ENCODE data around the gene ZNF3.

The ZNF3 gene

DNA sequence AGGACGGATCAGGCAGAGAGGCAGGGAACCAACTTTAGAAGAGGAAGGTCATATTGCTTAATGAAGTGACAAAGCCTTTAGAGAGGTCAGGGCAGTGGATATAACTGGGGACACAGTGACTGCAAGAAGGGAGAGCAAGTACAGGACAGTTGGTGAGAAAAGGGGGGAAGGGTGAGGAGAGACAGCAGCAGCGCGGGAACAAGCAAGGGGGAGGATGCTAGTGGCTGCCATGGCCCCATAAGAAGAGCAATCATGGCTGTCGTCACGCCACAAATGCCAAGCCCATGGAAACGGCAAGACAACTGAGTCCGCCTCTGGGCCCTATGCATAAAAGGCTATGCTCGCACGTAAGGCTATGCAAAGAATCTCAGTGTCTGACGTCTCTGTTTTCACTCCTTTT is 9.1 kb downstream of the ZNF3 start:
- Histone ChIP-seq H3K4me1 (ENCODE audit: low read length) (no peaks in the 10 kb centered on the region), H3K4me2 (ENCODE audit: low read length) (no peak overlapping the region), H3K4me3 (ENCODE audit: low read length) (no peak overlapping the region), H3K9ac (ENCODE audit: low read length) (no peak overlapping the region), H4K20me1 (ENCODE audit: insufficient read depth, low read length) (no peaks in the 10 kb centered on the region), H2AFZ (ENCODE audit: low read depth, low read length) (no peak overlapping the region), H3K27me3 (ENCODE audit: low read depth, low read length) (no peaks in the 10 kb centered on the region), H3K79me2 (ENCODE audit: low read length) (peaks cover 15% of the 10 kb centered on the region), H3K36me3 (replicated peaks; ENCODE audit: low read depth, low read length) (peaks cover 72% of the 10 kb centered on the region), H3K9me3 (ENCODE audit: insufficient read depth, low read length) (peaks cover 14% of the 10 kb centered on the region; the same call in 1 of the 2 replicates), H3K27ac (ENCODE audit: low read length) (no peak overlapping the region)
- TF ChIP-seq, protein P1, sequence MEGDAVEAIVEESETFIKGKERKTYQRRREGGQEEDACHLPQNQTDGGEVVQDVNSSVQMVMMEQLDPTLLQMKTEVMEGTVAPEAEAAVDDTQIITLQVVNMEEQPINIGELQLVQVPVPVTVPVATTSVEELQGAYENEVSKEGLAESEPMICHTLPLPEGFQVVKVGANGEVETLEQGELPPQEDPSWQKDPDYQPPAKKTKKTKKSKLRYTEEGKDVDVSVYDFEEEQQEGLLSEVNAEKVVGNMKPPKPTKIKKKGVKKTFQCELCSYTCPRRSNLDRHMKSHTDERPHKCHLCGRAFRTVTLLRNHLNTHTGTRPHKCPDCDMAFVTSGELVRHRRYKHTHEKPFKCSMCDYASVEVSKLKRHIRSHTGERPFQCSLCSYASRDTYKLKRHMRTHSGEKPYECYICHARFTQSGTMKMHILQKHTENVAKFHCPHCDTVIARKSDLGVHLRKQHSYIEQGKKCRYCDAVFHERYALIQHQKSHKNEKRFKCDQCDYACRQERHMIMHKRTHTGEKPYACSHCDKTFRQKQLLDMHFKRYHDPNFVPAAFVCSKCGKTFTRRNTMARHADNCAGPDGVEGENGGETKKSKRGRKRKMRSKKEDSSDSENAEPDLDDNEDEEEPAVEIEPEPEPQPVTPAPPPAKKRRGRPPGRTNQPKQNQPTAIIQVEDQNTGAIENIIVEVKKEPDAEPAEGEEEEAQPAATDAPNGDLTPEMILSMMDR (IDR thresholded peaks at IDR 0.05; ENCODE audit: low read depth, low read length), result no peak
- no peak for TF ChIP-seq EZH2phosphoT487 (IDR thresholded peaks at IDR 0.05; ENCODE audit: low read depth)

DNA sequence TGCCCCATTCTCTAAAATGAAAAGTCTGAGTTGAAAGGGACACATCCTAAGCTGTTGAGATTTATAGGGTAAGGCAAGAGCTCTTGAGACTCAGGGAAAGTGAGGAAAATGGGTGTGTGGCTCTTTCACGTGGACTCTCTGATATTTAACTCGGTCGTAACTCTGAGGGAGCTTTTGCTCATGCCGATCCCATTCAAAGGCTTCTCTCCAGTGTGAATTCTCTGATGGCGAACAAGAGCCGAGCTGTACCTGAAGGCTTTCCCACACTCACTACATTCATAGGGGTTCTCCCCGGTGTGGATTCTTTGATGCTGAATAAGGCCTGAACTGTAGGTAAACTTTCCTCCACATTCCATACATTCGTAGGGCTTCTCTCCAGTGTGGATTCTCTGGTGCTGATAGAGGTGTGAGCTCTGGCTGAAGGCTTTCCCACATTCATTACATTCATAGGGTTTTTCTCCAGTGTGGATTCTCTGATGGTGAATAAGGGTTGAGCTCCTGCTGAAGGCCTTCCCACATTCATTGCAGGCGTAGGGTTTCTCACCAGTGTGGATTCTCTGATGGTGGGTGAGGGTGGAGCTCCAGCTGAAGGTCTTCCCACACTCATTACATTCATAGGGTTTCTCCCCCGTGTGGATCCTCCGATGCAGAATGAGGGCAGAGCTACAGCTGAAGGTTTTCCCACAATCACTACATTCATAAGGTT is 10.4 kb downstream of the ZNF3 start:
- Histone ChIP-seq H3K9ac (ENCODE audit: low read length) (no peak overlapping the region), H3K27me3 (ENCODE audit: low read depth, low read length) (no peaks in the 10 kb centered on the region), H4K20me1 (ENCODE audit: insufficient read depth, low read length) (no peaks in the 10 kb centered on the region), H3K36me3 (replicated peaks; ENCODE audit: low read depth, low read length) (peaks cover 69% of the 10 kb centered on the region), H3K9me3 (ENCODE audit: insufficient read depth, low read length) (peaks cover 14% of the 10 kb centered on the region; the same call in 1 of the 2 replicates), H3K4me2 (ENCODE audit: low read length) (no peak overlapping the region), H3K27ac (ENCODE audit: low read length) (no peak overlapping the region), H3K4me1 (ENCODE audit: low read length) (no peaks in the 10 kb centered on the region), H3K79me2 (ENCODE audit: low read length) (peaks cover 4% of the 10 kb centered on the region; the same call in 1 of the 2 replicates), H2AFZ (ENCODE audit: low read depth, low read length) (no peak overlapping the region), H3K4me3 (ENCODE audit: low read length) (no peak overlapping the region)
- TF ChIP-seq, protein P1 (IDR thresholded peaks at IDR 0.05; ENCODE audit: low read depth, low read length), result no peak
- TF ChIP-seq EZH2phosphoT487 (IDR thresholded peaks at IDR 0.05; ENCODE audit: low read depth), result no peak

DNA sequence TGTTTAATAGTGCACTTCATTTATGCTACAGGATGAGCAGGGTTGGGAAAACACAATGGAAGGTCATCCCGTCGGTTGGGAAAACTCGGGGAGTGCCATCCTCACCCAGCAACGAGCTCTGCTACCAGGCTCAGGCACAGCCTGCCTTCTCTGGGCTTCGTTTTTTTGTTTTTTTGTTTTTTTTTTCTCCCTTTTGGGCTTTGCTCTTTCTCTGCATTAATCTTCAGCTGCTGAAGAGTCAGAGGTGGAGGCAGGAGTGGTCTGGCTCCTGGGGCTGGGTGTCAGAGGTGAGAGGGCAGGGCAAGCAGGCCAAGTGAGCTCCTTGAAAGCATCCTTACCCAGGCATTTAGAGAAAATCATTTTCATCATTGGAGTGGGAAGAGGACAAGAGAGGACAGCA is 11.5 kb downstream of the ZNF3 start:
- no peak for TF ChIP-seq EZH2phosphoT487 (IDR thresholded peaks at IDR 0.05; ENCODE audit: low read depth)
- TF ChIP-seq, protein P1 (IDR thresholded peaks at IDR 0.05; ENCODE audit: low read depth, low read length), result no peak
- Histone ChIP-seq H3K36me3 (replicated peaks; ENCODE audit: low read depth, low read length) (peaks cover 68% of the 10 kb centered on the region), H4K20me1 (ENCODE audit: insufficient read depth, low read length) (no peaks in the 10 kb centered on the region), H3K4me3 (ENCODE audit: low read length) (no peak overlapping the region), H3K27me3 (ENCODE audit: low read depth, low read length) (no peaks in the 10 kb centered on the region), H2AFZ (ENCODE audit: low read depth, low read length) (no peak overlapping the region), H3K4me2 (ENCODE audit: low read length) (no peak overlapping the region), H3K27ac (ENCODE audit: low read length) (no peak overlapping the region), H3K4me1 (ENCODE audit: low read length) (no peaks in the 10 kb centered on the region), H3K9me3 (ENCODE audit: insufficient read depth, low read length) (peaks cover 14% of the 10 kb centered on the region; the same call in 1 of the 2 replicates), H3K79me2 (ENCODE audit: low read length) (peaks cover 4% of the 10 kb centered on the region; the same call in 1 of the 2 replicates), H3K9ac (ENCODE audit: low read length) (no peak overlapping the region)

DNA sequence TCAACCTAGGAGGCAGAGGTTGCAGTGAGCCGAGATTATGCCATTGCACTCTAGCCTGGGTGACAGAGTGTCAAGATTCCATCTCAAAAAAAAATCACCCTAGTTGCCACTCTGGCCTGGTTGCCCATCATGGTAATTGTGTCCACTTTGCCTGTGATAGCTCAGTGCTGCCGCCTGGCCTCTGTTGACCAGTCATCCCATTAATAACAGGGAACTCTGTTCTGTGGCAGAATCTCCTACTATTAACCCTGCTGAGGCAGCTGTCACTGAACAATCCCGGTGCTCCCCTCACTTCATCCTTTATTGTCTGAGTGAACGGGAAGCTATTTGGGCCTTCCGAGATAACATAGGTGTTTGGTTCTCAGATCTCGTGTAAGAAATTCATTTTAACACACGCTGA is 14.6 kb downstream of the ZNF3 start:
- Histone ChIP-seq H3K9ac (ENCODE audit: low read length) (no peak overlapping the region), H3K4me1 (ENCODE audit: low read length) (no peaks in the 10 kb centered on the region), H3K36me3 (replicated peaks; ENCODE audit: low read depth, low read length) (peaks cover 39% of the 10 kb centered on the region), H4K20me1 (ENCODE audit: insufficient read depth, low read length) (no peaks in the 10 kb centered on the region), H3K4me3 (ENCODE audit: low read length) (no peak overlapping the region), H3K4me2 (ENCODE audit: low read length) (no peak overlapping the region), H3K27me3 (ENCODE audit: low read depth, low read length) (no peaks in the 10 kb centered on the region), H3K9me3 (ENCODE audit: insufficient read depth, low read length) (peaks cover 14% of the 10 kb centered on the region; the same call in 1 of the 2 replicates), H3K79me2 (ENCODE audit: low read length) (peaks cover 4% of the 10 kb centered on the region; the same call in 1 of the 2 replicates), H3K27ac (ENCODE audit: low read length) (no peak overlapping the region), H2AFZ (ENCODE audit: low read depth, low read length) (no peak overlapping the region)
- no peak for TF ChIP-seq EZH2phosphoT487 (IDR thresholded peaks at IDR 0.05; ENCODE audit: low read depth)
- TF ChIP-seq, protein P1 (IDR thresholded peaks at IDR 0.05; ENCODE audit: low read depth, low read length), result no peak

All from OCI-LY3 (cell line).